ENCODE data around the gene MCRIP1. TPM values are rescaled to one million over a fixed set of nuclear protein-coding genes. Genes with fewer than 3 reads are reported as not detected.

The MCRIP1 gene
- total and polyA plus RNA-seq, 2 of the 13 experiments (the other 11 are each of a cell fraction or from before 2014, with no cell fraction given) = 79.7 to 84.9 TPM

DNA sequence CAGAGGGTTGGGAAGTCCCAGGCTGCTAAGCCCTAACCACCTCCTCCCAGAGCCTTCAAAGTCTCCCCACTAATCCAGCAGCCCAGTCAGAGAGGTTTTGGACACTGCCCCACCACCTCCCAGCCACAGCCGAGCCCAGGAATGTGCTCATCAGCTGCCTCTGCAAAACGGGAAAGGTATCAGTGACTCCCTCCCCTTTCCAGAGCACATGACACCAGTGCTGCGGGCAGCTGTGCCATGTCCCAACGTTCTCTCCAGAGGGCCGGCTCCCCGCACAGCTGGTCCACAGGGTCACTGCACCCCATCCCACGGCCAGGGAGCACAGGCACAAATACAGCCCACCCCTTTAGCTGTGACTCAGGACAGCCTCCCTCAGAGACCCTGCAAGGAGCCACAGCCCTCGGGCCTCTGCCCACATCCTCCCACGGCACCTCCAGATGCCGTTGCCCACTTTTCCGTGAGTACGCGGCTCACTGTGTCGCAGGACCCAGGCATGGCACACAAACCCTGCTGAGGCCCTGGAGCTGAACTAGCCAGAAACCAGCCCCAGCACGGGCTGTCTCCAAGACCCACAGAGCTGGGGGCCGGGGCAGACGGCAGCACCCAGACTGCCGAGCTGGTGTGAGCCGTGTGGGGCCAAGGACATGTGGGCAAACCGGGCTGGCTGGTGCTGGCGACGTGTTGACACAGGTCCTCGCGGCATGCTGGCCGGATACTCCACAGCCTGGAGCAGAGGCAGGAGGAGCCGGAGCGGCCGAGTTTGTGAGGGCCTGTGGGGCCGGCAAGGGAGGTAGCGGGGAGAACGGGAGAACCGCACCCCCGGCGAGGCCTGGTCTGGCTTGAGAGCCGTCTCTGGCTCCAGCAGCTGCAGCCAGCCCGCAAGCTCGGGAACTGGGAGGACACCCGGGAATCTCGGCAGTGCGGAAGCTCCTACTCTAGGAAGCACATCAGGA is 8.0 kb upstream of the MCRIP1 start (continued):
- TF ChIP-seq HNF1A (IDR thresholded peaks at IDR 0.05; ENCODE audit: low read depth) (no peak), HNF1A (CRISPR knock-in tag; IDR thresholded peaks at IDR 0.05; ENCODE audit: borderline replicate concordance) (no peak), MYC (CRISPR knock-in tag; IDR thresholded peaks at IDR 0.05; ENCODE audit: borderline replicate concordance) (no peak; the same call in 1 of the 2 replicates), TBX3 (IDR thresholded peaks at IDR 0.05; ENCODE audit: borderline replicate concordance) (no peak), POLR2G (IDR thresholded peaks at IDR 0.05; ENCODE audit: low read depth, low read length) (no peak), ZNF33A (CRISPR knock-in tag; IDR thresholded peaks at IDR 0.05; ENCODE audit: borderline replicate concordance) (no peak), ZNF781 (CRISPR knock-in tag; IDR thresholded peaks at IDR 0.05; ENCODE audit: borderline replicate concordance, not compliant biosample characterization) (no peak), ZNF672 (CRISPR knock-in tag; IDR thresholded peaks at IDR 0.05) (no peak), ADNP (CRISPR knock-in tag; IDR thresholded peaks at IDR 0.05) (no peak), ZFX (CRISPR knock-in tag; IDR thresholded peaks at IDR 0.05; ENCODE audit: low read depth) (peak; percentile 37; the same call in 1 of the 2 replicates), ZNF24 (IDR thresholded peaks at IDR 0.05) (no peak), ZNF296 (CRISPR knock-in tag; conservative IDR thresholded peaks at IDR 0.05) (peak; percentile 44; the same call in 1 of the 2 replicates), ZNF687 (CRISPR knock-in tag; IDR thresholded peaks at IDR 0.05) (peak; percentile 79), SKI (IDR thresholded peaks at IDR 0.05; ENCODE audit: partially characterized antibody) (no peak), ZNF891 (CRISPR knock-in tag; IDR thresholded peaks at IDR 0.05) (peak; percentile 66; the same call in 1 of the 2 replicates), MXD1 (CRISPR knock-in tag; IDR thresholded peaks at IDR 0.05) (no peak; the same call in 1 of the 2 replicates)
- TF ChIP-seq, protein P1, sequence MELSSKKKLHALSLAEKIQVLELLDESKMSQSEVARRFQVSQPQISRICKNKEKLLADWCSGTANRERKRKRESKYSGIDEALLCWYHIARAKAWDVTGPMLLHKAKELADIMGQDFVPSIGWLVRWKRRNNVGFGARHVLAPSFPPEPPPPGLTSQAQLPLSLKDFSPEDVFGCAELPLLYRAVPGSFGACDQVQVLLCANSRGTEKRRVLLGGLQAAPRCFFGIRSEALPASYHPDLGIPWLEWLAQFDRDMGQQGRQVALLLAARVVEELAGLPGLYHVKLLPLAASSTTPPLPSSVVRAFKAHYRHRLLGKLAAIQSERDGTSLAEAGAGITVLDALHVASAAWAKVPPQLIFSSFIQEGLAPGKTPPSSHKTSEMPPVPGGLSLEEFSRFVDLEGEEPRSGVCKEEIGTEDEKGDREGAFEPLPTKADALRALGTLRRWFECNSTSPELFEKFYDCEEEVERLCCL (CRISPR knock-in tag; IDR thresholded peaks at IDR 0.05; ENCODE audit: borderline replicate concordance) = no peak
